ENCODE measurements around the gene METTL21A. TPM values are rescaled to one million over a fixed set of nuclear protein-coding genes. Genes with fewer than 3 reads are reported as not detected.

Gene METTL21A
- total and polyA plus RNA-seq, 2 of the 13 experiments (the other 11 are each of a cell fraction or from before 2014, with no cell fraction given) = 42.4 to 61.2 TPM

DNA sequence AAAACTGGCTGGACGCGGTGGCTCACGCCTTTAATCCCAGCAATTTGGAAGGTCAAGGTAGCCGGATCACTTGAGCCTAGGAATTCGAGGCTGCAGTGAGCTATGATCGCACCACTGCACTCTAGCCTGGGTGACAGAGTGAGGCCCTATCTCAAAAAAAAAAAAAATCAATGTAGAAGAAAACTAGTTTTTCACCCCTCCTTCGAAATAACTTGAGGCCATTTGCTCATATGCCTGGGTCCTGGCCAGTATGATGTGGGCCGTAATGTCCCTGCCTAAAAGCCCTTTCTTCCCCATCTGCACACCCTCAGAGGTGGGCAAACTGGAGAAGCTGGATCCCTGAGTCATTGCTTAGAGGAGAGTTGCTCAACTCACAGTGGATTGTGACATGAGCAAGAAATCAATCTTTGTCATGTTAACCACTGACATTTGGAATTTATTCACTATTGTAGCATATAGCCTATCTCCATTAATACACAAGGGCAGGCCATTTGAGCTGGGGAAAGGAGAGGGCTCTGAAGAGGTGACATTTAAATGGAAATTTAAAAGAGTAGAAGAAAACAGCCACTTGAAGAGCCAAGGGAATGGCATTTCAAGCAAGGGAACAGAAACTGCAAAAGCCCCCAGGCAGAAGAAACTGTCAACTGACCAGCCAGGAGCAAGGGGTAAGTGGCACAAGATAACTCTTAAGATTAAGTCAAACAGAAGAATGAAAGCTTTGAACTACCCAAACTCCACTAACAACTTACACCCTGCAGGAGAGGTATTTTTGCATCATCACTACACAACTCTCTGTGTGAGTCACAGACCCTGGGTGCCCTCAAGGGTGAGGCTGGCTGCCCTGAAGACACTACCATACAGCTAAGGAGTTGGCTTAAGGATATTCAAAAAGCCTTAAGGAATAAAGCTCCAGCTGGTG is 7.6 kb upstream of the METTL21A start (continued):
- TF ChIP-seq, protein P1, sequence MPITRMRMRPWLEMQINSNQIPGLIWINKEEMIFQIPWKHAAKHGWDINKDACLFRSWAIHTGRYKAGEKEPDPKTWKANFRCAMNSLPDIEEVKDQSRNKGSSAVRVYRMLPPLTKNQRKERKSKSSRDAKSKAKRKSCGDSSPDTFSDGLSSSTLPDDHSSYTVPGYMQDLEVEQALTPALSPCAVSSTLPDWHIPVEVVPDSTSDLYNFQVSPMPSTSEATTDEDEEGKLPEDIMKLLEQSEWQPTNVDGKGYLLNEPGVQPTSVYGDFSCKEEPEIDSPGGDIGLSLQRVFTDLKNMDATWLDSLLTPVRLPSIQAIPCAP (CRISPR knock-in tag; IDR thresholded peaks at IDR 0.05; ENCODE audit: low read depth) = no peak
- TF ChIP-seq CBX1 (IDR thresholded peaks at IDR 0.05; ENCODE audit: low read depth) (no peak), TP53 (CRISPR knock-in tag; conservative IDR thresholded peaks at IDR 0.05) (no peak), SETDB1 (CRISPR knock-in tag; IDR thresholded peaks at IDR 0.05; ENCODE audit: borderline replicate concordance) (no peak), MZF1 (CRISPR knock-in tag; IDR thresholded peaks at IDR 0.05; ENCODE audit: borderline replicate concordance) (no peak), SP4 (CRISPR knock-in tag; IDR thresholded peaks at IDR 0.05) (0 out of 2 replicates have a peak, but pooled peaks have one; percentile 23), ZNF883 (CRISPR knock-in tag; IDR thresholded peaks at IDR 0.05; ENCODE audit: not compliant biosample characterization) (no peak), RARA (CRISPR knock-in tag; IDR thresholded peaks at IDR 0.05) (no peak; the same call in 1 of the 2 replicates), CEBPB (IDR thresholded peaks at IDR 0.05; ENCODE audit: borderline replicate concordance, low read depth, low read length) (peak; percentile 99), ZNF558 (CRISPR knock-in tag; IDR thresholded peaks at IDR 0.05; ENCODE audit: borderline replicate concordance) (no peak), MAFK (conservative IDR thresholded peaks at IDR 0.05 in 1 of 2, IDR thresholded peaks at IDR 0.05 in 1 of 2; ENCODE audit: low read length in 2 of 2) (peak; percentile 54 to 79), ZNF256 (CRISPR knock-in tag; conservative IDR thresholded peaks at IDR 0.05) (no peak), SPEN (CRISPR knock-in tag; IDR thresholded peaks at IDR 0.05; ENCODE audit: low read depth) (no peak), ZNF775 (CRISPR knock-in tag; IDR thresholded peaks at IDR 0.05; ENCODE audit: borderline replicate concordance) (no peak), ZNF792 (CRISPR knock-in tag; IDR thresholded peaks at IDR 0.05) (peak; percentile 60; the same call in 1 of the 2 replicates), ZNF547 (CRISPR knock-in tag; IDR thresholded peaks at IDR 0.05) (no peak), ZNF75D (CRISPR knock-in tag; IDR thresholded peaks at IDR 0.05; ENCODE audit: borderline replicate concordance) (no peak)
- TF ChIP-seq, protein P2, sequence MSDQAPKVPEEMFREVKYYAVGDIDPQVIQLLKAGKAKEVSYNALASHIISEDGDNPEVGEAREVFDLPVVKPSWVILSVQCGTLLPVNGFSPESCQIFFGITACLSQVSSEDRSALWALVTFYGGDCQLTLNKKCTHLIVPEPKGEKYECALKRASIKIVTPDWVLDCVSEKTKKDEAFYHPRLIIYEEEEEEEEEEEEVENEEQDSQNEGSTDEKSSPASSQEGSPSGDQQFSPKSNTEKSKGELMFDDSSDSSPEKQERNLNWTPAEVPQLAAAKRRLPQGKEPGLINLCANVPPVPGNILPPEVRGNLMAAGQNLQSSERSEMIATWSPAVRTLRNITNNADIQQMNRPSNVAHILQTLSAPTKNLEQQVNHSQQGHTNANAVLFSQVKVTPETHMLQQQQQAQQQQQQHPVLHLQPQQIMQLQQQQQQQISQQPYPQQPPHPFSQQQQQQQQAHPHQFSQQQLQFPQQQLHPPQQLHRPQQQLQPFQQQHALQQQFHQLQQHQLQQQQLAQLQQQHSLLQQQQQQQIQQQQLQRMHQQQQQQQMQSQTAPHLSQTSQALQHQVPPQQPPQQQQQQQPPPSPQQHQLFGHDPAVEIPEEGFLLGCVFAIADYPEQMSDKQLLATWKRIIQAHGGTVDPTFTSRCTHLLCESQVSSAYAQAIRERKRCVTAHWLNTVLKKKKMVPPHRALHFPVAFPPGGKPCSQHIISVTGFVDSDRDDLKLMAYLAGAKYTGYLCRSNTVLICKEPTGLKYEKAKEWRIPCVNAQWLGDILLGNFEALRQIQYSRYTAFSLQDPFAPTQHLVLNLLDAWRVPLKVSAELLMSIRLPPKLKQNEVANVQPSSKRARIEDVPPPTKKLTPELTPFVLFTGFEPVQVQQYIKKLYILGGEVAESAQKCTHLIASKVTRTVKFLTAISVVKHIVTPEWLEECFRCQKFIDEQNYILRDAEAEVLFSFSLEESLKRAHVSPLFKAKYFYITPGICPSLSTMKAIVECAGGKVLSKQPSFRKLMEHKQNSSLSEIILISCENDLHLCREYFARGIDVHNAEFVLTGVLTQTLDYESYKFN (CRISPR knock-in tag; conservative IDR thresholded peaks at IDR 0.05) = 0 out of 2 replicates have a peak, but pooled peaks have one; percentile 17
- TF ChIP-seq, protein P3, sequence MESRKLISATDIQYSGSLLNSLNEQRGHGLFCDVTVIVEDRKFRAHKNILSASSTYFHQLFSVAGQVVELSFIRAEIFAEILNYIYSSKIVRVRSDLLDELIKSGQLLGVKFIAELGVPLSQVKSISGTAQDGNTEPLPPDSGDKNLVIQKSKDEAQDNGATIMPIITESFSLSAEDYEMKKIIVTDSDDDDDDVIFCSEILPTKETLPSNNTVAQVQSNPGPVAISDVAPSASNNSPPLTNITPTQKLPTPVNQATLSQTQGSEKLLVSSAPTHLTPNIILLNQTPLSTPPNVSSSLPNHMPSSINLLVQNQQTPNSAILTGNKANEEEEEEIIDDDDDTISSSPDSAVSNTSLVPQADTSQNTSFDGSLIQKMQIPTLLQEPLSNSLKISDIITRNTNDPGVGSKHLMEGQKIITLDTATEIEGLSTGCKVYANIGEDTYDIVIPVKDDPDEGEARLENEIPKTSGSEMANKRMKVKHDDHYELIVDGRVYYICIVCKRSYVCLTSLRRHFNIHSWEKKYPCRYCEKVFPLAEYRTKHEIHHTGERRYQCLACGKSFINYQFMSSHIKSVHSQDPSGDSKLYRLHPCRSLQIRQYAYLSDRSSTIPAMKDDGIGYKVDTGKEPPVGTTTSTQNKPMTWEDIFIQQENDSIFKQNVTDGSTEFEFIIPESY (CRISPR knock-in tag; IDR thresholded peaks at IDR 0.05) = no peak
- TF ChIP-seq, protein P4, sequence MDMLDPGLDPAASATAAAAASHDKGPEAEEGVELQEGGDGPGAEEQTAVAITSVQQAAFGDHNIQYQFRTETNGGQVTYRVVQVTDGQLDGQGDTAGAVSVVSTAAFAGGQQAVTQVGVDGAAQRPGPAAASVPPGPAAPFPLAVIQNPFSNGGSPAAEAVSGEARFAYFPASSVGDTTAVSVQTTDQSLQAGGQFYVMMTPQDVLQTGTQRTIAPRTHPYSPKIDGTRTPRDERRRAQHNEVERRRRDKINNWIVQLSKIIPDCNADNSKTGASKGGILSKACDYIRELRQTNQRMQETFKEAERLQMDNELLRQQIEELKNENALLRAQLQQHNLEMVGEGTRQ (IDR thresholded peaks at IDR 0.05; ENCODE audit: low read depth, low read length) = no peak
- TF ChIP-seq, protein P4 (CRISPR knock-in tag; IDR thresholded peaks at IDR 0.05; ENCODE audit: borderline replicate concordance) = no peak

Measured in HepG2 (cell line).